ENCODE measurements around the gene DPYD.

Gene DPYD

GRCh38 chr1:97634758-97635157 lies 286.1 kb downstream of the DPYD start:
- no peak overlapping the region for H2BK5ac ChIP-seq (ENCODE audit: low read length)
- no peak overlapping the region for H3K4me3 ChIP-seq (ENCODE audit: low read length in 2 of 2)
- H3K4ac ChIP-seq (ENCODE audit: low read length): no peak overlapping the region
- H2BK12ac ChIP-seq (ENCODE audit: low read length): no peak overlapping the region
- H2AK5ac ChIP-seq (ENCODE audit: low read depth, low read length): no peak overlapping the region
- H3K9me3 ChIP-seq (replicated peaks in 1 of 2; ENCODE audit: control insufficient read depth in 2 of 2, insufficient read depth in 1 of 2, low read depth in 1 of 2, low read length in 2 of 2): no peaks in the 10 kb centered on the region
- no peak overlapping the region for H3K23ac ChIP-seq (ENCODE audit: low read depth, low read length, poor library complexity)
- H3K4me1 ChIP-seq (ENCODE audit: control insufficient read depth in 2 of 2, insufficient read depth in 1 of 2, low read depth in 1 of 2, low read length in 2 of 2): peaks cover 6 to 7% of the 10 kb centered on the region in 2 donors
- no peak overlapping the region for H3K18ac ChIP-seq (ENCODE audit: low read length)
- no peaks in the 10 kb centered on the region for H3K36me3 ChIP-seq (replicated peaks in 1 of 2; ENCODE audit: control insufficient read depth in 2 of 2, insufficient read depth in 2 of 2, low read length in 2 of 2)
- no peak overlapping the region for H3K4me2 ChIP-seq (ENCODE audit: insufficient read depth, low read length, poor library complexity, severe bottlenecking)
- H4K91ac ChIP-seq (ENCODE audit: low read depth, low read length, poor library complexity): no peak overlapping the region
- WGBS, 2 donors (ENCODE audit: extremely low coverage in 2 of 2, insufficient read length in 2 of 2, insufficient replicate concordance in 1 of 2): no CpG with 5 or more reads among the region's 2 CpGs
- H3K27ac ChIP-seq (replicated peaks; ENCODE audit: low read length): no peak overlapping the region
- no peak for DNase-seq (ENCODE audit: low spot score)
- no peaks in the 10 kb centered on the region for H3K79me1 ChIP-seq (ENCODE audit: low read depth, low read length)
- no peak overlapping the region for H2AFZ ChIP-seq (ENCODE audit: low read length)
- H3K14ac ChIP-seq (ENCODE audit: low read length): no peak overlapping the region
- no peak overlapping the region for H2BK120ac ChIP-seq (ENCODE audit: low read depth, low read length)
- no peak overlapping the region for H3K9ac ChIP-seq (ENCODE audit: low read depth, low read length, poor library complexity)
- H4K8ac ChIP-seq (ENCODE audit: low read depth, low read length): no peak overlapping the region
- H3K27me3 ChIP-seq (ENCODE audit: control insufficient read depth in 3 of 3, insufficient read depth in 3 of 3, low read depth in 1 of 3, low read length in 3 of 3): no peaks in the 10 kb centered on the region
- no peak overlapping the region for H2BK15ac ChIP-seq (ENCODE audit: low read length)

DNA sequence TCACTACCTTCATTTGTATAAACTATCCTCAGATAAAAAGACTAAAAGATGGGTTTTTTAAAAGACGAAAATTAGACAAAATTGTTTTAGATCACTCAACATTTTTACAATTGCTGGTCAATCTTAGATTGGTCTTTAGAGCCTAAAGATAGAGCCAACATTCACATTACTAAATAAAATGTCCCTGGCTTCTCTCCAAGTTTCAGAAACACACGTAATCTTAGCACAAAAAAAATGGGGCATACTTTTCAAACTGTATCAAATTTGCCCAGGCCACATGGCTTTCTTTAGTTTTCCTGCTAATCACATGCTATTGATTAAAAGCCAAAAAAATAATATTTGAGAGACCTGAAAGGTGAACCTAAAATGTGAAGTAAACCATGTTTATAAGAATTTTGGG lies 288.1 kb downstream of the DPYD start:
- no peak overlapping the region for H2AFZ ChIP-seq (ENCODE audit: low read length)
- no peak overlapping the region for H2BK12ac ChIP-seq (ENCODE audit: low read length)
- no peak overlapping the region for H4K91ac ChIP-seq (ENCODE audit: low read depth, low read length, poor library complexity)
- DNase-seq (ENCODE audit: low spot score): no peak
- H2BK5ac ChIP-seq (ENCODE audit: low read length): no peak overlapping the region
- no peak overlapping the region for H2BK120ac ChIP-seq (ENCODE audit: low read depth, low read length)
- H3K27me3 ChIP-seq (ENCODE audit: control insufficient read depth in 3 of 3, insufficient read depth in 3 of 3, low read depth in 1 of 3, low read length in 3 of 3): no peaks in the 10 kb centered on the region
- H3K14ac ChIP-seq (ENCODE audit: low read length): no peak overlapping the region
- H3K79me1 ChIP-seq (ENCODE audit: low read depth, low read length): no peaks in the 10 kb centered on the region
- H3K4ac ChIP-seq (ENCODE audit: low read length): no peak overlapping the region
- H4K8ac ChIP-seq (ENCODE audit: low read depth, low read length): no peak overlapping the region
- no peak overlapping the region for H3K9ac ChIP-seq (ENCODE audit: low read depth, low read length, poor library complexity)
- H3K4me1 ChIP-seq (ENCODE audit: control insufficient read depth in 2 of 2, insufficient read depth in 1 of 2, low read depth in 1 of 2, low read length in 2 of 2): peaks cover 6 to 7% of the 10 kb centered on the region in 2 donors
- H3K18ac ChIP-seq (ENCODE audit: low read length): no peak overlapping the region
- no peak overlapping the region for H2AK5ac ChIP-seq (ENCODE audit: low read depth, low read length)
- H3K36me3 ChIP-seq (replicated peaks in 1 of 2; ENCODE audit: control insufficient read depth in 2 of 2, insufficient read depth in 2 of 2, low read length in 2 of 2): no peaks in the 10 kb centered on the region
- no peaks in the 10 kb centered on the region for H3K9me3 ChIP-seq (replicated peaks in 1 of 2; ENCODE audit: control insufficient read depth in 2 of 2, insufficient read depth in 1 of 2, low read depth in 1 of 2, low read length in 2 of 2)
- H3K4me2 ChIP-seq (ENCODE audit: insufficient read depth, low read length, poor library complexity, severe bottlenecking): no peak overlapping the region
- H3K4me3 ChIP-seq (ENCODE audit: low read length in 2 of 2): no peak overlapping the region
- H3K27ac ChIP-seq (replicated peaks; ENCODE audit: low read length): no peak overlapping the region
- no peak overlapping the region for H3K23ac ChIP-seq (ENCODE audit: low read depth, low read length, poor library complexity)
- no CpG with 5 or more reads among the region's 2 CpGs for WGBS, 2 donors (ENCODE audit: extremely low coverage in 2 of 2, insufficient read length in 2 of 2, insufficient replicate concordance in 1 of 2)
- no peak overlapping the region for H2BK15ac ChIP-seq (ENCODE audit: low read length)

GRCh38 chr1:97632075-97632474 lies 288.8 kb downstream of the DPYD start:
- no peak overlapping the region for H3K4ac ChIP-seq (ENCODE audit: low read length)
- H3K36me3 ChIP-seq (replicated peaks in 1 of 2; ENCODE audit: control insufficient read depth in 2 of 2, insufficient read depth in 2 of 2, low read length in 2 of 2): no peaks in the 10 kb centered on the region
- no CpG with 5 or more reads among the region's 4 CpGs for WGBS, 2 donors (ENCODE audit: extremely low coverage in 2 of 2, insufficient read length in 2 of 2, insufficient replicate concordance in 1 of 2)
- H2BK5ac ChIP-seq (ENCODE audit: low read length): no peak overlapping the region
- no peak overlapping the region for H3K4me3 ChIP-seq (ENCODE audit: low read length in 2 of 2)
- no peak overlapping the region for H2BK15ac ChIP-seq (ENCODE audit: low read length)
- H4K8ac ChIP-seq (ENCODE audit: low read depth, low read length): no peak overlapping the region
- no peak overlapping the region for H4K91ac ChIP-seq (ENCODE audit: low read depth, low read length, poor library complexity)
- H3K9ac ChIP-seq (ENCODE audit: low read depth, low read length, poor library complexity): no peak overlapping the region
- H3K27me3 ChIP-seq (ENCODE audit: control insufficient read depth in 3 of 3, insufficient read depth in 3 of 3, low read depth in 1 of 3, low read length in 3 of 3): no peaks in the 10 kb centered on the region
- H3K14ac ChIP-seq (ENCODE audit: low read length): no peak overlapping the region
- H3K23ac ChIP-seq (ENCODE audit: low read depth, low read length, poor library complexity): no peak overlapping the region
- H2BK120ac ChIP-seq (ENCODE audit: low read depth, low read length): no peak overlapping the region
- no peak overlapping the region for H3K4me2 ChIP-seq (ENCODE audit: insufficient read depth, low read length, poor library complexity, severe bottlenecking)
- H3K4me1 ChIP-seq (ENCODE audit: control insufficient read depth in 2 of 2, insufficient read depth in 1 of 2, low read depth in 1 of 2, low read length in 2 of 2): peaks cover 6 to 7% of the 10 kb centered on the region in 2 donors
- H3K9me3 ChIP-seq (replicated peaks in 1 of 2; ENCODE audit: control insufficient read depth in 2 of 2, insufficient read depth in 1 of 2, low read depth in 1 of 2, low read length in 2 of 2): no peaks in the 10 kb centered on the region
- no peak overlapping the region for H2BK12ac ChIP-seq (ENCODE audit: low read length)
- no peak overlapping the region for H2AK5ac ChIP-seq (ENCODE audit: low read depth, low read length)
- no peaks in the 10 kb centered on the region for H3K79me1 ChIP-seq (ENCODE audit: low read depth, low read length)
- no peak overlapping the region for H3K27ac ChIP-seq (replicated peaks; ENCODE audit: low read length)
- no peak for DNase-seq (ENCODE audit: low spot score)
- no peak overlapping the region for H3K18ac ChIP-seq (ENCODE audit: low read length)
- no peak overlapping the region for H2AFZ ChIP-seq (ENCODE audit: low read length)

DNA sequence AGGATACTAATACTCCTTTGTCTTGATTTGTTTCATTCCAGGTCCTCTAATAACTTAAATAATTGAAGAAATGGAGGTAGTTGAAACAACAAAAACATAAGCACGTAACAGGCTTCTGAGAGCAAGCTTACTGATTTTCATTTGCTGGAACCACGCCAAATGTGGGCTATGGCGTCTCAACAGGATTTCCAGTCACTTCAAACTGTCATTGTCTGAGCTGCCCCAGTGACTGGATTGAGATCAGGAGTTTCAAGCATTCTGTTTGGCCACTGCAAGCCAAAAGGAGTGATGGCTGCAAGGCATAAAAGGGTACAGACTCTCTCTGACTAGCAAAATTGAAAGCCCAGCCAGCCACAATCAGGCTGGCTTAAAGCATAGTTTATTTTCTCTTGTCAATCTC lies 289.9 kb downstream of the DPYD start:
- no peak overlapping the region for H2BK15ac ChIP-seq (ENCODE audit: low read length)
- H3K27ac ChIP-seq (replicated peaks; ENCODE audit: low read length): no peak overlapping the region
- no peak overlapping the region for H3K4me2 ChIP-seq (ENCODE audit: insufficient read depth, low read length, poor library complexity, severe bottlenecking)
- H3K4me3 ChIP-seq (ENCODE audit: low read length in 2 of 2): no peak overlapping the region
- H2BK12ac ChIP-seq (ENCODE audit: low read length): no peak overlapping the region
- WGBS, 2 donors (ENCODE audit: extremely low coverage in 2 of 2, insufficient read length in 2 of 2, insufficient replicate concordance in 1 of 2): no CpG with 5 or more reads among the region's 3 CpGs
- no peak overlapping the region for H3K4ac ChIP-seq (ENCODE audit: low read length)
- no peak overlapping the region for H3K18ac ChIP-seq (ENCODE audit: low read length)
- no peak overlapping the region for H2AK5ac ChIP-seq (ENCODE audit: low read depth, low read length)
- no peak overlapping the region for H2BK5ac ChIP-seq (ENCODE audit: low read length)
- peaks cover 6 to 7% of the 10 kb centered on the region in 2 donors for H3K4me1 ChIP-seq (ENCODE audit: control insufficient read depth in 2 of 2, insufficient read depth in 1 of 2, low read depth in 1 of 2, low read length in 2 of 2)
- H4K8ac ChIP-seq (ENCODE audit: low read depth, low read length): no peak overlapping the region
- no peak for DNase-seq (ENCODE audit: low spot score)
- H2BK120ac ChIP-seq (ENCODE audit: low read depth, low read length): no peak overlapping the region
- H3K27me3 ChIP-seq (ENCODE audit: control insufficient read depth in 3 of 3, insufficient read depth in 3 of 3, low read depth in 1 of 3, low read length in 3 of 3): no peaks in the 10 kb centered on the region
- H3K9ac ChIP-seq (ENCODE audit: low read depth, low read length, poor library complexity): no peak overlapping the region
- H4K91ac ChIP-seq (ENCODE audit: low read depth, low read length, poor library complexity): no peak overlapping the region
- peak overlapping the region; percentile 74 for H2AFZ ChIP-seq (ENCODE audit: low read length)
- H3K14ac ChIP-seq (ENCODE audit: low read length): no peak overlapping the region
- H3K79me1 ChIP-seq (ENCODE audit: low read depth, low read length): no peaks in the 10 kb centered on the region
- no peaks in the 10 kb centered on the region for H3K36me3 ChIP-seq (replicated peaks in 1 of 2; ENCODE audit: control insufficient read depth in 2 of 2, insufficient read depth in 2 of 2, low read length in 2 of 2)
- H3K9me3 ChIP-seq (replicated peaks in 1 of 2; ENCODE audit: control insufficient read depth in 2 of 2, insufficient read depth in 1 of 2, low read depth in 1 of 2, low read length in 2 of 2): no peaks in the 10 kb centered on the region
- H3K23ac ChIP-seq (ENCODE audit: low read depth, low read length, poor library complexity): no peak overlapping the region

Measured in neuronal stem cell (in vitro differentiated cells).